Adrenal gland (tissue), 5 donors: ENCODE measurements around the gene OR2M2.

ENCODE experiments used
- POLR2A ChIP-seq, 2 donors: fragments of 450-650 bp; IDR thresholded peaks; one replicate each; pipeline ENCODE4 v1.6.1; 2017; ENCODE audit warnings: antibody characterized with exemption in 2 of 2, mild to moderate bottlenecking in 2 of 2, moderate library complexity in 1 of 2
- TF ChIP-seq, protein P1 (sequence below), 6 experiments: fragments of 450-650 bp in 4 of 6; fragments of 200-600 bp in 2 of 6; sonication (generic) in 1 of 6; IDR thresholded peaks; 1 replicate in 5 of 6; 2 replicates in 1 of 6; pipeline versions ENCODE4 v1.5.1 to v1.8.0; 2016 to 2021; ENCODE audit warnings: antibody characterized with exemption in 6 of 6, mild to moderate bottlenecking in 2 of 6, moderate library complexity in 1 of 6
- donor health status: DM: no; HTN: no; CAD: no.

DNA sequence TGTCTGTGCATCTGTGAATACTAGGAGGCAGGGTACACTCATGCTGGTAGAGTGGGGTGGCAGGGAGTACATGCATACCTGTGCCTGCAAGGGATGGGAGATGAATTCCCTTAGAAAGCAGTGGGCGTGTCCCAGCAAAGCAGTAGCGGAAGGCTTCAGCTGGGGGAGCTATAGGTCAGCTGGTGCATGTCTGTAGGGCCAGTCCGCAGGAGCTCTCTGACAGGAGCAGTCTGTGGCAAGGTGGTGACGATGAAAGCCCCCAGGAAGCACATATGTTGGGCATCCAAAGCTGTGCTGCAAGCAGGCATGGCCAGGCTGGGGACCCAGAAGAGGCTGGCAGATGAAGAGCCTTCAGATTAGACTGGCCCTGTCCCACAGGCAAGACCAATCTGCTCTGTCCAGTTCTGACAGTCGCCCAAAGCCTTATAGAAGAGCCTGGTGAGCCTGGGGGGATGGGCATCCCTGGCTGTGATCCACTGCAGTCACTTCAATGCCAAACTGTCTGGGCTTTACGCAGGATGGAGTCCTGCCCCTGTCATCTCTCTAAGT is 54.8 kb downstream of the OR2M2 start:
- TF ChIP-seq, protein P1, sequence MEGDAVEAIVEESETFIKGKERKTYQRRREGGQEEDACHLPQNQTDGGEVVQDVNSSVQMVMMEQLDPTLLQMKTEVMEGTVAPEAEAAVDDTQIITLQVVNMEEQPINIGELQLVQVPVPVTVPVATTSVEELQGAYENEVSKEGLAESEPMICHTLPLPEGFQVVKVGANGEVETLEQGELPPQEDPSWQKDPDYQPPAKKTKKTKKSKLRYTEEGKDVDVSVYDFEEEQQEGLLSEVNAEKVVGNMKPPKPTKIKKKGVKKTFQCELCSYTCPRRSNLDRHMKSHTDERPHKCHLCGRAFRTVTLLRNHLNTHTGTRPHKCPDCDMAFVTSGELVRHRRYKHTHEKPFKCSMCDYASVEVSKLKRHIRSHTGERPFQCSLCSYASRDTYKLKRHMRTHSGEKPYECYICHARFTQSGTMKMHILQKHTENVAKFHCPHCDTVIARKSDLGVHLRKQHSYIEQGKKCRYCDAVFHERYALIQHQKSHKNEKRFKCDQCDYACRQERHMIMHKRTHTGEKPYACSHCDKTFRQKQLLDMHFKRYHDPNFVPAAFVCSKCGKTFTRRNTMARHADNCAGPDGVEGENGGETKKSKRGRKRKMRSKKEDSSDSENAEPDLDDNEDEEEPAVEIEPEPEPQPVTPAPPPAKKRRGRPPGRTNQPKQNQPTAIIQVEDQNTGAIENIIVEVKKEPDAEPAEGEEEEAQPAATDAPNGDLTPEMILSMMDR (IDR thresholded peaks at IDR 0.05): no peak
- no peak for TF ChIP-seq POLR2A (IDR thresholded peaks at IDR 0.05)
